NCI-H2029 treated with DMSO at 0.1 percent for 48 hours (cell line): ENCODE results near the gene TMEM175.

Experiments used
- DNase-seq: peaks from one replicate; lab custom pipeline; 2025; lab: John Stamatoyannopoulos, UW

TMEM175 gene

GRCh38 chr4:947491-947971 is 15.3 kb downstream of the TMEM175 start:
- DNase-seq: no peak

GRCh38 chr4:948101-948935 is 16.1 kb downstream of the TMEM175 start:
- no peak for DNase-seq

- DNase-seq: no peak
These were observed 16.7 kb downstream of the TMEM175 start for GRCh38 chr4:948936-949300.

- no peak for DNase-seq
These were observed 17.4 kb downstream of the TMEM175 start for GRCh38 chr4:949656-950055.

GRCh38 chr4:950136-951020 is 18.1 kb downstream of the TMEM175 start:
- no peak for DNase-seq

GRCh38 chr4:951186-951585 is 18.9 kb downstream of the TMEM175 start:
- no peak for DNase-seq

- DNase-seq: no peak
These were observed 19.6 kb downstream of the TMEM175 start for GRCh38 chr4:951594-952468.

GRCh38 chr4:952881-953573 is 20.8 kb downstream of the TMEM175 start:
- no peak for DNase-seq

- no peak for DNase-seq
These were observed 21.3 kb downstream of the TMEM175 start for GRCh38 chr4:953574-953915.

- DNase-seq: no peak
These were observed 22.2 kb downstream of the TMEM175 start for GRCh38 chr4:954211-955020.

- no peak for DNase-seq
These were observed 23.1 kb downstream of the TMEM175 start for GRCh38 chr4:955161-955921.

- no peak for DNase-seq
These were observed 23.7 kb downstream of the TMEM175 start for GRCh38 chr4:955931-956381.

GRCh38 chr4:956531-957230 is 24.4 kb downstream of the TMEM175 start:
- no peak for DNase-seq

GRCh38 chr4:957231-957580 is 24.9 kb downstream of the TMEM175 start:
- DNase-seq: no peak

- DNase-seq: no peak
These were observed 25.5 kb downstream of the TMEM175 start for GRCh38 chr4:957581-958313.

- DNase-seq: no peak
These were observed 26.0 kb downstream of the TMEM175 start for GRCh38 chr4:958314-958665.

- no peak for DNase-seq
These were observed 26.6 kb downstream of the TMEM175 start for GRCh38 chr4:958696-959337.
